K562 (cell line): ENCODE measurements around the gene HBM. TPM values are rescaled to one million over a fixed set of nuclear protein-coding genes. Genes with fewer than 3 reads are reported as not detected.

Source experiments
- ATAC-seq: fragments of 200-7000 bp; cut with Tn5 transposase; 3 replicates; pipeline ENCODE4 v1.9.1; 2020; ENCODE audit warnings: moderate library complexity
- BruUV-seq: library from RNA; stranded (reverse); fragments of 400-500 nt; replicated peaks from 2 replicates; lab custom pipeline; 2021; lab: Mats Ljungman, UMichigan
- CTCF ChIA-PET: fragments of 300-600 bp; formaldehyde crosslinking; extraction: SDS; loops from one replicate; lab custom pipeline; 2021; ENCODE audit warnings: low intra/inter-chr PET ratio; lab: Yijun Ruan, JAX
- POLR2A ChIA-PET: fragments of 300-600, 350-650 bp; sonication (Branson Sonifier 250); formaldehyde crosslinking; extraction: SDS; loops from one replicate; lab custom pipeline; 2021; ENCODE audit warnings: antibody characterized with exemption, inconsistent platforms; lab: Yijun Ruan, JAX
- DNase-seq, 4 experiments: peaks; one replicate each; pipeline versions ENCODE4 v3.0.0 to v3.0.0-alpha.2; 2011 to 2018; ENCODE audit warnings: low spot score in 3 of 4, mixed read lengths in 3 of 4; ENCODE audit errors: extremely low read depth in 1 of 4
- FAIRE-seq: peaks from 2 replicates; lab custom pipeline; 2011; peaks lifted over from hg19 to GRCh38; lab: Jason Lieb, UNC
- H2AFZ ChIP-seq: 2 replicates; pipeline ENCODE4 v1.6.0; 2011; ENCODE audit warnings: low read depth, low read length, control low read depth, inconsistent platforms
- H3K27ac ChIP-seq: fragments of 200-600 bp; 3 replicates; pipeline ENCODE4 v1.8.0; 2011; ENCODE audit warnings: low read depth, mild to moderate bottlenecking, control low read depth, inconsistent platforms, low read length, moderate library complexity, mixed read lengths; ENCODE audit errors: extremely low read depth
- H3K27me3 ChIP-seq, 2 experiments: fragments of 300-600 bp in 1 of 2; 2 replicates in 1 of 2; 3 replicates in 1 of 2; pipeline versions ENCODE4 v1.6.0 to v1.8.0; 2011; ENCODE audit warnings: inconsistent platforms in 2 of 2, low read length in 2 of 2, mild to moderate bottlenecking in 1 of 2, mixed read lengths in 1 of 2, moderate library complexity in 1 of 2; ENCODE audit not compliant: control insufficient read depth in 2 of 2, insufficient read depth in 2 of 2
- H3K36me3 ChIP-seq: fragments of 300-600 bp; 3 replicates; pipeline ENCODE4 v1.8.0; 2011; ENCODE audit warnings: mild to moderate bottlenecking, low read length, inconsistent platforms; ENCODE audit not compliant: control insufficient read depth, insufficient read depth
- H3K4me1 ChIP-seq, 2 experiments: fragments of 200-600 bp in 1 of 2; replicated peaks in 1 of 2; 2 replicates in 1 of 2; 3 replicates in 1 of 2; pipeline versions ENCODE4 v1.5.1 to v1.8.0; 2011; ENCODE audit warnings: inconsistent platforms in 2 of 2, low read length in 2 of 2, mild to moderate bottlenecking in 1 of 2, mixed read lengths in 1 of 2, moderate library complexity in 1 of 2; ENCODE audit not compliant: control insufficient read depth in 2 of 2, insufficient read depth in 2 of 2
- H3K4me2 ChIP-seq: 2 replicates; pipeline ENCODE4 v1.6.1; 2011; ENCODE audit warnings: low read length, control low read depth, inconsistent platforms, mixed read lengths; ENCODE audit not compliant: insufficient read depth
- H3K4me3 ChIP-seq: fragments of 200-600 bp; sonication (generic), shearing (Covaris generic); 2 replicates; pipeline ENCODE4 v1.5.1; 2016; ENCODE audit warnings: control low read depth, inconsistent platforms
- H3K79me2 ChIP-seq: fragments of 200-600 bp; 3 replicates; pipeline ENCODE4 v1.8.0; 2011; ENCODE audit warnings: low read length, inconsistent platforms; ENCODE audit not compliant: control insufficient read depth, insufficient read depth
- H3K9ac ChIP-seq, 2 experiments: 2 replicates each; pipeline versions ENCODE4 v1.6.0 to v1.6.1; 2011; ENCODE audit warnings: low read depth in 2 of 2, low read length in 2 of 2, control low read depth in 1 of 2, inconsistent platforms in 1 of 2, mild to moderate bottlenecking in 1 of 2, mixed read lengths in 1 of 2; ENCODE audit not compliant: insufficient read depth in 1 of 2
- H3K9me1 ChIP-seq: one replicate; pipeline ENCODE4 v1.6.0; 2011; ENCODE audit warnings: inconsistent platforms, mild to moderate bottlenecking, low read length, moderate library complexity; ENCODE audit not compliant: control insufficient read depth, insufficient read depth
- H3K9me3 ChIP-seq: replicated peaks from 2 replicates; pipeline ENCODE4 v1.5.1; 2011; ENCODE audit warnings: low read depth, low read length, inconsistent platforms; ENCODE audit not compliant: control insufficient read depth, insufficient read depth
- H4K20me1 ChIP-seq: replicated peaks from 2 replicates; pipeline ENCODE4 v1.6.1; 2011; ENCODE audit warnings: low read length, inconsistent platforms, mixed read lengths; ENCODE audit not compliant: control insufficient read depth, insufficient read depth
- BHLHE40 ChIP-seq: IDR thresholded peaks from 2 replicates; pipeline ENCODE4 v1.6.1; 2011; ENCODE audit warnings: low read length, improper control_type of control experiment
- E2F6 ChIP-seq, 2 experiments: IDR thresholded peaks; 2 replicates each; pipeline ENCODE4 v1.6.1; 2011; ENCODE audit warnings: borderline replicate concordance in 1 of 2, control low read depth in 1 of 2, low read depth in 1 of 2, low read length in 1 of 2, mild to moderate bottlenecking in 1 of 2, mixed read lengths in 1 of 2, moderate library complexity in 1 of 2; ENCODE audit not compliant: insufficient read depth in 1 of 2, insufficient read length in 1 of 2, poor library complexity in 1 of 2, severe bottlenecking in 1 of 2; ENCODE audit errors: extremely low read depth in 1 of 2
- EGR1 ChIP-seq: fragments of 450-650 bp; conservative IDR thresholded peaks from 2 replicates; pipeline ENCODE4 v1.6.1; 2017; ENCODE audit warnings: mild to moderate bottlenecking
- ELK3 ChIP-seq: fragments of 450-650 bp; formaldehyde crosslinking; IDR thresholded peaks from 2 replicates; pipeline ENCODE4 v1.4.0; 2020; ENCODE audit warnings: mild to moderate bottlenecking
- FOXA1 ChIP-seq: fragments of 450-650 bp; IDR thresholded peaks from 2 replicates; pipeline ENCODE4 v1.6.1; 2016; ENCODE audit warnings: mild to moderate bottlenecking, borderline replicate concordance
- FOXJ3 ChIP-seq: sonication (generic); formaldehyde crosslinking; IDR thresholded peaks from 2 replicates; pipeline ENCODE4 v1.4.0; 2020; ENCODE audit warnings: mild to moderate bottlenecking, missing genetic modification reagents
- L3MBTL2 ChIP-seq: fragments of 450-650 bp; IDR thresholded peaks from 2 replicates; pipeline ENCODE4 v1.6.1; 2016; ENCODE audit warnings: mild to moderate bottlenecking, moderate library complexity
- MNT ChIP-seq, 2 experiments: fragments of 450-650 bp; conservative IDR thresholded peaks; 2 replicates each; pipeline ENCODE4 v1.6.1; 2017; ENCODE audit warnings: mild to moderate bottlenecking in 2 of 2, moderate library complexity in 2 of 2
- MXI1 ChIP-seq: IDR thresholded peaks from 2 replicates; pipeline ENCODE4 v1.6.1; 2011; ENCODE audit warnings: low read depth, mild to moderate bottlenecking, improper control_type of control experiment, low read length
- RAD51 ChIP-seq: fragments of 450-650 bp; IDR thresholded peaks from 2 replicates; pipeline ENCODE4 v1.7.1; 2016; ENCODE audit warnings: low read depth, mild to moderate bottlenecking, borderline replicate concordance
- SAP30 ChIP-seq: fragments of 200-600 bp; sonication (generic); IDR thresholded peaks from 2 replicates; pipeline ENCODE4 v1.6.1; 2012; ENCODE audit warnings: borderline replicate concordance, low read depth, mild to moderate bottlenecking, moderate library complexity, low read length, control low read depth, inconsistent platforms; ENCODE audit not compliant: insufficient read depth, poor library complexity, severe bottlenecking
- SIN3A ChIP-seq, 2 experiments: fragments of 150-350 bp in 1 of 2; IDR thresholded peaks; 2 replicates each; pipeline ENCODE4 v1.6.1; 2011 to 2016; ENCODE audit warnings: borderline replicate concordance in 2 of 2, low read depth in 2 of 2, low read length in 2 of 2, mild to moderate bottlenecking in 2 of 2, moderate library complexity in 2 of 2; ENCODE audit not compliant: control insufficient read depth in 1 of 2
- ZBTB5 ChIP-seq: fragments of 450-650 bp; IDR thresholded peaks from 2 replicates; pipeline ENCODE4 v1.6.1; 2017; ENCODE audit warnings: antibody characterized with exemption
- ZC3H4 ChIP-seq: sonication (generic); formaldehyde crosslinking; IDR thresholded peaks from 2 replicates; pipeline ENCODE4 v1.9.0; 2021; ENCODE audit warnings: missing genetic modification reagents, borderline replicate concordance
- ZNF263 ChIP-seq: sonication (generic); formaldehyde crosslinking; IDR thresholded peaks from 2 replicates; pipeline ENCODE4 v1.8.0; 2022; ENCODE audit warnings: mild to moderate bottlenecking, missing genetic modification reagents, borderline replicate concordance
- ZNF785 ChIP-seq: fragments of 250-450 bp; sonication (Bioruptor Pico); IDR thresholded peaks from 2 replicates; pipeline ENCODE4 v1.4.0; 2020; ENCODE audit warnings: mild to moderate bottlenecking
- WGBS: fragments of 100-300 bp; shearing (Covaris generic); methylation state at CpG from one replicate; pipeline ENCODE4 v1.1.6; 2016; ENCODE audit warnings: low coverage, mixed read lengths; ENCODE audit not compliant: insufficient coverage; ENCODE audit errors: missing lambda C conversion rate; 5-methylcytosine and 5-hydroxymethylcytosine counted together
- in situ Hi-C: fragments of 300-500 bp; cut with MboI; formaldehyde crosslinking; loops from 4 replicates; pipeline ENCODE4 v1.15.0; 2018; ENCODE audit warnings: inconsistent platforms, mixed read lengths
- intact Hi-C: fragments of 100-400 bp; cut with micrococcal nuclease; formaldehyde crosslinking; loops from 2 replicates; pipeline ENCODE4 v1.14.2; 2022
- polyA plus RNA-seq, 8 experiments: library from polyadenylated mRNA; depleted of rRNA in 4 of 8; stranded (reverse) in 5 of 8; unstranded in 3 of 8; fragments of >200 nt; fragmentation: Nextera tagmentation in 2 of 8; fragmentation: Illumina TruSeq in 1 of 8; extraction: Ambion mirVana in 2 of 8; extraction: Trizol in 1 of 8; gene quantifications; 2 replicates each; pipeline versions ENCODE4 v1.2.1 to v1.2.3, GENCODE V29; 2011 to 2014; ENCODE audit warnings: inconsistent platforms in 1 of 8, missing spikeins in 1 of 8
- total RNA-seq, 7 experiments: library from RNA; depleted of rRNA in 6 of 7; stranded (reverse); fragments of >200 nt in 6 of 7; fragmentation: Illumina TruSeq in 2 of 7; extraction: Trizol in 2 of 7; gene quantifications; 2 replicates each; pipeline versions ENCODE4 v1.2.1 to v1.2.3, GENCODE V29; 2011 to 2021; ENCODE audit warnings: low replicate concordance in 1 of 7

HBM gene
- total and polyA plus RNA-seq, 9 of the 15 experiments (the other 6 are each of a cell fraction or from before 2014, with no cell fraction given), result not detected

GRCh38 chr16:177394-177822 lies 11.6 kb downstream of the HBM start:
- in situ Hi-C loops, result no loop called here
- peaks cover 30 to 60% of the 10 kb centered on the region in 2 experiments; a peak in 4 of 5 replicates for H3K4me1 ChIP-seq
- no peak overlapping the region for H2AFZ ChIP-seq
- H3K9me3 ChIP-seq, result no peaks in the 10 kb centered on the region
- H3K4me3 ChIP-seq, result peak overlapping the region; percentile 55
- H3K36me3 ChIP-seq, result peaks cover 24% of the 10 kb centered on the region
- peak overlapping the region; percentile 63 to 88 for H3K9ac ChIP-seq
- H3K27ac ChIP-seq, result peak overlapping the region; percentile 57
- peaks cover 52% of the 10 kb centered on the region for H3K79me2 ChIP-seq
- FAIRE-seq (no peak), DNase-seq (peak in 2 of 4 experiments; percentile 18 to 23), ATAC-seq (no peak)
- H4K20me1 ChIP-seq, result 0 out of 2 replicates have a peak, but pooled peaks cover 3% of the 10 kb centered on the region
- H3K27me3 ChIP-seq, result no peaks in the 10 kb centered on the region
- 2% methylated on average over 12 of the region's 13 CpGs for WGBS
- ChIA-PET POLR2A (interaction anchor here (0.6 to 1.8 kb wide), 3 partner anchors 80 to 112 kb away, joined by 4 to 8 read pairs (median 7); no protein-coding TSS in a partner anchor), CTCF (no interaction called here)
- intact Hi-C loops, result no loop called here
- H3K4me2 ChIP-seq, result peak overlapping the region; percentile 80
- BruUV-seq, result no TSS peak
- H3K9me1 ChIP-seq, result peaks cover 3% of the 10 kb centered on the region
- TF ChIP-seq MNT (conservative IDR thresholded peaks at IDR 0.05), result peak; percentile 75 to 86
- no peak for TF ChIP-seq FOXA1
- TF ChIP-seq EGR1, result peak; percentile 56
- peak; percentile 74 for TF ChIP-seq MXI1
- TF ChIP-seq ELK3 (CRISPR knock-in tag), result no peak
- TF ChIP-seq L3MBTL2, result peak; percentile 33; the same call in 1 of the 2 replicates
- peak; percentile 56; the same call in 1 of the 2 replicates for TF ChIP-seq ZNF263 (CRISPR knock-in tag)
- no peak for TF ChIP-seq ZBTB5
- peak; percentile 22 for TF ChIP-seq SAP30
- peak; percentile 88 to 92; a peak in 3 of 4 replicates for TF ChIP-seq SIN3A (IDR thresholded peaks at IDR 0.05; ENCODE audit: borderline replicate concordance in 2 of 2, control insufficient read depth in 1 of 2, low read depth in 2 of 2, low read length in 2 of 2)
- TF ChIP-seq ZNF785 (CRISPR knock-in tag), result no peak
- TF ChIP-seq BHLHE40, result peak; percentile 44; the same call in 1 of the 2 replicates
- TF ChIP-seq RAD51, result no peak
- TF ChIP-seq FOXJ3 (CRISPR knock-in tag), result no peak
- TF ChIP-seq E2F6 (IDR thresholded peaks at IDR 0.05; ENCODE audit: borderline replicate concordance in 1 of 2, extremely low read depth in 1 of 2, insufficient read depth in 1 of 2, insufficient read length in 1 of 2, low read depth in 1 of 2, low read length in 1 of 2, poor library complexity in 1 of 2, severe bottlenecking in 1 of 2), result peak in 1 of 2 experiments; percentile 74
- TF ChIP-seq ZC3H4 (CRISPR knock-in tag), result no peak
